K562 (cell line): ENCODE results near the gene PTPRE. TPM values are rescaled to one million over a fixed set of nuclear protein-coding genes. Genes with fewer than 3 reads are reported as not detected.

Experiments used
- ARID1B ChIP-seq: fragments of 450-650 bp; IDR thresholded peaks from 2 replicates; pipeline ENCODE4 v1.6.1; 2016; ENCODE audit warnings: antibody characterized with exemption, mild to moderate bottlenecking, inconsistent platforms
- ATF2 ChIP-seq: sonication (generic); formaldehyde crosslinking; IDR thresholded peaks from 2 replicates; pipeline ENCODE4 v1.8.1; 2022; ENCODE audit warnings: missing genetic modification reagents
- CUX1 ChIP-seq: fragments of 200-800 bp; sonication (Bioruptor generic); IDR thresholded peaks from 2 replicates; pipeline ENCODE4 v1.6.1; 2016; ENCODE audit warnings: missing genetic modification characterization, missing compliant biosample characterization
- MTA2 ChIP-seq: fragments of 450-650 bp; IDR thresholded peaks from 2 replicates; pipeline ENCODE4 v1.6.1; 2016; ENCODE audit warnings: low read depth
- NBN ChIP-seq: fragments of 450-650 bp; IDR thresholded peaks from 2 replicates; pipeline ENCODE4 v1.6.1; 2016; ENCODE audit warnings: low read depth, mild to moderate bottlenecking
- PYGO2 ChIP-seq: fragments of 450-650 bp; IDR thresholded peaks from 2 replicates; pipeline ENCODE4 v1.6.1; 2016; ENCODE audit warnings: mild to moderate bottlenecking, missing genetic modification characterization, moderate library complexity, missing compliant biosample characterization
- SIRT6 ChIP-seq: IDR thresholded peaks from one replicate; pipeline ENCODE4 v1.6.1; 2012; ENCODE audit warnings: low read depth, mild to moderate bottlenecking, control low read depth, inconsistent platforms, low read length, moderate library complexity
- SNAPC5 ChIP-seq: fragments of 250-450 bp; sonication (Bioruptor Pico); IDR thresholded peaks from 2 replicates; pipeline ENCODE4 v1.8.0; 2021; ENCODE audit warnings: moderate library complexity, mild to moderate bottlenecking, inconsistent platforms
- TEAD1 ChIP-seq, 2 experiments: fragments of 450-650 bp in 1 of 2; sonication (generic) in 1 of 2; formaldehyde crosslinking; IDR thresholded peaks; 2 replicates each; pipeline versions ENCODE4 v1.4.0 to v1.8.0; 2020 to 2022; ENCODE audit warnings: mild to moderate bottlenecking in 2 of 2, missing genetic modification reagents in 1 of 2
- ZNF511 ChIP-seq: sonication (generic); formaldehyde crosslinking; IDR thresholded peaks from 2 replicates; pipeline ENCODE4 v1.8.0; 2022; ENCODE audit warnings: mild to moderate bottlenecking, missing genetic modification reagents
- ZNF785 ChIP-seq: fragments of 250-450 bp; sonication (Bioruptor Pico); IDR thresholded peaks from 2 replicates; pipeline ENCODE4 v1.4.0; 2020; ENCODE audit warnings: mild to moderate bottlenecking
- polyA plus RNA-seq, 8 experiments: library from polyadenylated mRNA; depleted of rRNA in 4 of 8; stranded (reverse) in 5 of 8; unstranded in 3 of 8; fragments of >200 nt; fragmentation: Nextera tagmentation in 2 of 8; fragmentation: Illumina TruSeq in 1 of 8; extraction: Ambion mirVana in 2 of 8; extraction: Trizol in 1 of 8; gene quantifications; 2 replicates each; pipeline versions ENCODE4 v1.2.1 to v1.2.3, GENCODE V29; 2011 to 2014; ENCODE audit warnings: inconsistent platforms in 1 of 8, missing spikeins in 1 of 8
- total RNA-seq, 7 experiments: library from RNA; depleted of rRNA in 6 of 7; stranded (reverse); fragments of >200 nt in 6 of 7; fragmentation: Illumina TruSeq in 2 of 7; extraction: Trizol in 2 of 7; gene quantifications; 2 replicates each; pipeline versions ENCODE4 v1.2.1 to v1.2.3, GENCODE V29; 2011 to 2021; ENCODE audit warnings: low replicate concordance in 1 of 7
- TF ChIP-seq, protein P1 (sequence below), 2 experiments: IDR thresholded peaks; 2 replicates each; pipeline ENCODE4 v1.6.1; 2011; ENCODE audit warnings: borderline replicate concordance in 1 of 2, control low read depth in 1 of 2, low read depth in 1 of 2, low read length in 1 of 2, mild to moderate bottlenecking in 1 of 2, mixed read lengths in 1 of 2, moderate library complexity in 1 of 2; ENCODE audit not compliant: insufficient read depth in 1 of 2, insufficient read length in 1 of 2, poor library complexity in 1 of 2, severe bottlenecking in 1 of 2; ENCODE audit errors: extremely low read depth in 1 of 2

The PTPRE gene
- total and polyA plus RNA-seq, 9 of the 15 experiments (the other 6 are each of a cell fraction or from before 2014, with no cell fraction given), result 0.01 to 0.13 (median 0.04) TPM; not detected in 4

GRCh38 chr10:128001849-128002248 is 94.9 kb downstream of the PTPRE start (continued):
- TF ChIP-seq CUX1 (CRISPR knock-in tag) (no peak), SNAPC5 (CRISPR knock-in tag) (no peak), ATF2 (CRISPR knock-in tag) (no peak), MTA2 (no peak), PYGO2 (tag) (no peak), SIRT6 (no peak), NBN (no peak), ZNF511 (CRISPR knock-in tag) (no peak), ZNF785 (CRISPR knock-in tag) (no peak), TEAD1 (CRISPR knock-in tag; IDR thresholded peaks at IDR 0.05) (no peak), ARID1B (no peak)
- TF ChIP-seq, protein P1, sequence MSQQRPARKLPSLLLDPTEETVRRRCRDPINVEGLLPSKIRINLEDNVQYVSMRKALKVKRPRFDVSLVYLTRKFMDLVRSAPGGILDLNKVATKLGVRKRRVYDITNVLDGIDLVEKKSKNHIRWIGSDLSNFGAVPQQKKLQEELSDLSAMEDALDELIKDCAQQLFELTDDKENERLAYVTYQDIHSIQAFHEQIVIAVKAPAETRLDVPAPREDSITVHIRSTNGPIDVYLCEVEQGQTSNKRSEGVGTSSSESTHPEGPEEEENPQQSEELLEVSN (IDR thresholded peaks at IDR 0.05; ENCODE audit: borderline replicate concordance in 1 of 2, extremely low read depth in 1 of 2, insufficient read depth in 1 of 2, insufficient read length in 1 of 2, low read depth in 1 of 2, low read length in 1 of 2, poor library complexity in 1 of 2, severe bottlenecking in 1 of 2), result no peak
